ENCODE results near the gene OSBP.

The OSBP gene

GRCh38 chr11:59607703-59608454, 7.7 kb downstream of the OSBP start:
- DNase-seq (ENCODE audit: low read depth) = no peak

GRCh38 chr11:59602432-59602831, 13.1 kb downstream of the OSBP start:
- DNase-seq (ENCODE audit: low read depth) = no peak

- no peak for DNase-seq (ENCODE audit: low read depth)
Observed at GRCh38 chr11:59601788-59602187, 13.8 kb downstream of the OSBP start.

- no peak for DNase-seq (ENCODE audit: low read depth)
Observed at GRCh38 chr11:59600636-59601035, 14.9 kb downstream of the OSBP start.

- DNase-seq (ENCODE audit: low read depth) = no peak
Observed at GRCh38 chr11:59600234-59600633, 15.3 kb downstream of the OSBP start.

GRCh38 chr11:59598961-59599360, 16.6 kb downstream of the OSBP start:
- DNase-seq (ENCODE audit: low read depth) = no peak

GRCh38 chr11:59584294-59584693, 31.3 kb downstream of the OSBP start:
- DNase-seq (ENCODE audit: low read depth) = no peak

GRCh38 chr11:59582006-59582405, 33.6 kb downstream of the OSBP start:
- no peak for DNase-seq (ENCODE audit: low read depth)

- no peak for DNase-seq (ENCODE audit: low read depth)
Observed at GRCh38 chr11:59578369-59578768, 37.2 kb downstream of the OSBP start.

- DNase-seq (ENCODE audit: low read depth) = no peak
Observed at GRCh38 chr11:59575505-59575904, 40.1 kb downstream of the OSBP start.

GRCh38 chr11:59574932-59575502, 40.6 kb downstream of the OSBP start:
- no peak for DNase-seq (ENCODE audit: low read depth)

- no peak for DNase-seq (ENCODE audit: low read depth)
Observed at GRCh38 chr11:59574467-59574866, 41.1 kb downstream of the OSBP start.

GRCh38 chr11:59573216-59573615, 42.4 kb downstream of the OSBP start:
- no peak for DNase-seq (ENCODE audit: low read depth)

- DNase-seq (ENCODE audit: low read depth) = no peak
Observed at GRCh38 chr11:59572091-59572490, 43.5 kb downstream of the OSBP start.

GRCh38 chr11:59562292-59562691, 53.3 kb downstream of the OSBP start:
- no peak for DNase-seq (ENCODE audit: low read depth)

GRCh38 chr11:59560702-59561473, 54.7 kb downstream of the OSBP start:
- peak; percentile 77 for DNase-seq (ENCODE audit: low read depth)

GRCh38 chr11:59560290-59560701, 55.3 kb downstream of the OSBP start:
- DNase-seq (ENCODE audit: low read depth) = peak; percentile 59

GRCh38 chr11:59559886-59560285, 55.7 kb downstream of the OSBP start:
- DNase-seq (ENCODE audit: low read depth) = no peak

- no peak for DNase-seq (ENCODE audit: low read depth)
Observed at GRCh38 chr11:59558270-59558643, 57.3 kb downstream of the OSBP start.

GRCh38 chr11:59556917-59557348, 58.6 kb downstream of the OSBP start:
- DNase-seq (ENCODE audit: low read depth) = no peak

GRCh38 chr11:59556115-59556916, 59.3 kb downstream of the OSBP start:
- peak; percentile 35 for DNase-seq (ENCODE audit: low read depth)

- DNase-seq (ENCODE audit: low read depth) = no peak
Observed at GRCh38 chr11:59555601-59556114, 59.9 kb downstream of the OSBP start.
